Stimulated activated CD8-positive, alpha-beta memory T cell treated with anti-CD3 and anti-CD28 coated beads, Interleukin-4, amount 100 ng/mL, for 24 hours (primary cell): ENCODE results near the gene DLX5.

Experiments used
- DNase-seq: peaks from one replicate; pipeline ENCODE4 v3.0.0-alpha.2; 2020; ENCODE audit warnings: low read depth

DLX5 gene

DNA sequence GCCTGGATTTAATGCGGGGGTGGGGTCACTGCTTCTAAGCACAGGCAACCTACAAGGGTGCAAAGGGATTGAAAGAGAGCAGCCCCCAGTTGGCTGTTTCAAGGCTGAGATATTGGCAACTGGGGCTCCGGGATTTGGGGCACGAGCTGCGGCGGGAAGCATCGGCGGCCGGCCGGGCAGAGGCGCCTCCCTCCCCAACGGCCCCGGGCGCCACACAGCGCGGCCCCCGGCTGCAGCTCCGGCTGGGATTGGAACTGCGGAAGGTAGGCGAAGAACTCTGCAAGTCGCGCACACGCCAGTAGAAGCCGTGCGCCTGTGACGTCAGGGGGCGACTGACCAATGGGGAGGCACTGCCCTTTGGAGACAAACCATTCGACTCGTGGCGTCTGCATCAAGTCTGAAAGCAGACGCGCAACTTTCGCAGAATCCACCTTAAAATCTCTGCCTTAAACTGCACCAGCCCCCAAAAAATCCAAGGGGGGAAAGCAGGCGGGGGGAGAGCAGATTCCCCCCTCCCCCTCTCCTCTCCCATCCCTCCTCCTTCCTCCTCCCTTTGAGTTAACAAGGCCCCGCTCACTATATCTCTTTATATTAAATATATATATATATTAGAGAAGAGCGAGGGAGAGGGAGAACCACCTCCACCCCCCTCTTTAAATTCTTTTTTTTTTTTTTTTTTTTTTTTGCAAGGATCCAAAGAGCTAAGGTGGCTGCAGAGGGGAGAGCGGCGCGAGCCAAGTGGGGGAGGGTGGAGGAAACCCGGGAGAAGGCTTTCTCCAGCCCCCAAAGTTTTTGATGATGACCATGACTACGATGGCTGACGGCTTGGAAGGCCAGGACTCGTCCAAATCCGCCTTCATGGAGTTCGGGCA, 19.2 kb downstream of the DLX5 start, which contains the start of gene DLX6:
Gene DLX6 (plus strand): TSS at position 371 of the 872 bp plus-strand sequence. CDS start 425 bp downstream, at position 796.
- no peak for DNase-seq

DNA sequence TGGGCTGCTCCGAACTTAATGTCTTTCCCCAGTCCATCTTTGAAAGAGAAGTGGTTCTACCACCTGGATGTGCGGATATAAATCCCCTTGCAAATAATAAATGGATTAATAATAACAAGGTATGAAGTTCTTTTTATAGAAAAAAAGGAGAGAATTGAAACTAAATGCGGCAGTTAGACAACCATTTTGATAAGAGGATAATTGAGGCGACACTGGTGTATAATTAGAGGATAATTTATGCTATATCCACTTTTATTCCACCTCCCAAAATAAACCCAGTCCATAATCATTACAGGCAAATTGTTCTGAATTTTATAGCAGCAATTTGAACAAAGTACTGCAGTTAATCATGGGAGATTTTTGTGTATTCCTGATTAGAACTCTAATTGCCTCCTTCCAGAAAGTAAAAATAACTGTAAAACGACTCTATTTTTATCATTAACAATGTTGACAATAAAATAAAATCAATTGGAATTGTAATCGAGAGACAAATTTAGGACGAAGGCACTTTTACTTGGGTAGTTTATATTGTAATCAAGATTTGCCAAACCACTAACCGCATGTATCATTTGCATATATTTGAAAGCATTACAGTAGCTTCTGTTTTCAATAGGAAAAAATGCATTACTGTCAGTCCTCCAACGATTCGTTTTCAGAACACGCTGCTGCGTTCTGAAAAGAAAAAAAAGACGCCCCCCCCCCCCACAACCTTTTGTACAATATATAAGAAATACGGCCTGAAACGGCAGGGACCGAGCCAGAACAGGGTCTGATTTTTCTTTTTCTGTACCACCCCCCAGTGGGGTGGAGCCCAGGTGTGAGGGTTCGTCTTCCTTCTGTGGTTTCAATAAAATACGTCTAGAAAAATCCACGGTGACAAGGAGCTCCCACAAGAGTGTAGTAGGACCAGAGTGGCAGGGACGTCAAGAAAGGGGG, 20.1 kb downstream of the DLX5 start:
- DNase-seq, result no peak

- DNase-seq, result no peak
Measured at GRCh38 chr7:97003262-97004246, 21.1 kb downstream of the DLX5 start.

DNA sequence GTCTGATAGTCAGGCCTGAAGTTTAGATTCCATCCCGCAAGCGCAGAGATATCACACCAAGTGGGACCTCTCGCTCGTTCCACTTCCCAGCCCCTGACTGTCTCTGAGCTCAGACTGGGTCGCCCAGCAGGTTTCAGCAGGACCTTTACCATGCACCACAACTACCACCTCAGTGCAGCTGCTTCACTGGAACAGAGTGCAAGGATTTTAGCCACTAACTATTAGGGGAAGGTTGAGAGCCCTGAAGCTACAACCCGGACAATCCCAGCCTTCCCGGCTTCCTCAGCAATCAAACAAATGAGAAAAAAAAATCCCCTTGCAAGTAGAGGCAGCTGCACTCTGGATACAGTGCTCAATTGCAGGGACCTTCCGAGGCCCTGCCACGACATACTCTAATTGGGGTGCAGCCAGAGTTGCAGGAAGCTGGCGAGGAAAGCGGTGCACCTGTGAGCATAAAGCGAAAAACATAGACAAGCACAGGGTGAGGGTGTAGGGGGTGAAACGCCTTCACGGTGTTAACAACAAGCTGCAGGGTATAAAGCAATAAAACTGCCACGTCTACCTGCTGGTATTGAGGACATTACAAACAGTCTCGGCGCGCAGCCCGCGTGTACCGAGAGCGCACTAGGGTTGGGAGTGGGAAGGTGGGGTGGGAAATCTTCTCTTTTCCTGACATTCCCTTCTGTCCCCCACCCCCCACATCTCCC, 21.9 kb downstream of the DLX5 start:
- DNase-seq, result no peak

- DNase-seq, result no peak
Measured at GRCh38 chr7:97001656-97002554, 22.7 kb downstream of the DLX5 start.

- no peak for DNase-seq
Measured at GRCh38 chr7:97001221-97001620, 23.4 kb downstream of the DLX5 start.

DNA sequence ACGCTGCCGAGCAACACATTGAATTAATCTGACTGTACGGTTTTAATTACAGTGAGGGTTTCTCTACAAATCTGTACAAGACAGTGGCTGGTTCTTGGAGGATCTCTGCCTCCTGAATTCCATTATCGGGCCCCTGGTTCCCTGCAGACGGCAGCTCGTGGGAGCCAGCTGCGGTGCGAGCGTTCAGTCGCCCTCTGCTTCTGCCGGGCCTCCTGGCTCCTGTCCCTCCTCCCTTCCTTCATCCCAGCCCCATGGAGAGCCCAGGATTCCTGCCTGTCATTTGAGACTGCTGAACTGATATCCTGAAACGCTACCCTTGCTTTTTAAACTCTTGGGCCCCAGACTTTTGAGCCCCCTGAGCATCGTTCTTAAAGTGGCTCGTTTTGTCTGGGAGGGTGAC, 25.9 kb downstream of the DLX5 start:
- DNase-seq, result no peak

DNA sequence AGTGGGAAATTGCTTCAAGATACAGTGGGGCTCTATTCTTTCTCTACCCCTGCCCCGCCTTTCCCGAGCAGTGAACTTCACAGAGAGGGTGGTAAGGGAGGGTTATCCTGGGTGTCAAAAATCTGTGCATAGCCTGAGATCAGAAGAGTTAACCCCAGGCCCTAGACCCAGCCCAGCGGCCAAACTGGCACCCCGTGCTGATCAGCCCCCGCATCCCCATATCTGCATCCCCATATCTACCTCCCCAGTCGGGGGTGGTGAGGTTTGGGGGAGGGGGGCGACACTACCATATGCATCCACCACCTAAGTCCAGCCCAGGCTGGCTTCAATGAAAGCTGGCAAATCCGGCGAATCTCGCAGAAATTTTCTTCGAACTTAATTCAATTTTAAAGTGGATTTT, 26.3 kb downstream of the DLX5 start:
- no peak for DNase-seq

DNA sequence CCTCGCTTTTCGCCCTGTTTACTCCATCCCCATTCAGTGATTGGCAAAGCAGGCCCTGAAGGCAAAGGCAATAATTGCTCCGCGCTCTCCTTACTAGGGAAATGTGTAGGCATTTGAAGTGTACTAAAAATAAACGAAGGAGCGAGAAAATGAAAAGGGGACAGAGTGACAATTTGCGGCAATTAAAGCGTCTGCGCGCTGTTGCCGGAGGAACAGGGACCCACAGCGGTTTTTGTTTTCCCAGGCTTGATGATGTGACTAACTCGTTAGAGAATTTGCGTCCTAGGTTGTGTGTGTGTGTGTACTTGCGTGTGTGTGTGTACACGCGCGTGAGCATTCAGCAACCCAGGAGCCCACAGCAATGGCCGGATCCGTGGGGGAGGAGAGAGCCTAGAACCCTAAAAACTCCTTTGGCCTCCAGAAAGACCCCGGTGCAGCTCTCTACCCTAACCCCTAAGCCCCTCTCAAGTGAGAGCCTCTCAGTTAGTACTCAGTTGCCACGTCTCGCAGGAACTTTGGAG, 27.1 kb downstream of the DLX5 start:
- no peak for DNase-seq

GRCh38 chr7:96996958-96997511, 27.6 kb downstream of the DLX5 start:
- no peak for DNase-seq

DNA sequence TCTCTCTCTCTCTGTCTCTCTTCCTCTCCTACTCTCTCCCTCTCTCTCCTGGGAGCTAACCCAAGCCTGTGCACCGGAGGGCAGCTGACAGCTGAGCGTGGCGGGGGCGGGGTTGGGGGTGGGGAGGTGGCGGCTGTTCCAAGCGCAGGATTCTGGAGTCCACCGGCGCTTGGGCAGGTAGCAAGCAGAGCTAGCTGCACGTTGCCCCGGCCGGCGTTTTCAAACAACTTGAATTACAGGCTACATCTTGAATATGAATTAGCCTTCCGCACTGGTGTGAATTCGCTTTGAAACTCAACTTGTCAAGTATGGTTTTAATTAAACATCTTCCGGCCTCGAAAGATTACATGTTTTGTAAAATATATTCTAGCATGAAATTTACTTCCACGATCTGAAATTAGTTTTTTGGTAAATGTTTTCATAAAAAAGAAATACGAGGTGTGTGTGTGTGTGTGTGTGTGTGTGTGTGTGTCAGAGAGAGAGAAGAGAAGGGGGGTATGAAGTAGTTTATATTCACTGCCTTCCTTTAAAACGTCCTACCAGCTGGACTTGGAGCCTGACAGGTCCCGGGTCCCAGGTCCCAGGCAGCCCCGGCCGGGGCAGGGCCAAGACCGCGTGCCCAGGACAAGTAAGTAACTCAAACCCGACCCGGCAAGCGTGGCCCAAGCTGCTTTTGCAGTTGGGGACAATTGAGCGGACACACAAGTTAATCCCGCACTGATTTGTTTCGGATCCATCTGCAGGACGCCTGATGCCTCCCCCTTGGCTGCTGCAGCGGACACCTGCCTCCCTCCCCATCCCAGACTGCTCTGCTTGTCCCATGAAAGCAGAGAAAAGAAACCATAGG, 28.3 kb downstream of the DLX5 start:
- DNase-seq, result no peak

- no peak for DNase-seq
Measured at GRCh38 chr7:96995406-96996110, 29.1 kb downstream of the DLX5 start.

DNA sequence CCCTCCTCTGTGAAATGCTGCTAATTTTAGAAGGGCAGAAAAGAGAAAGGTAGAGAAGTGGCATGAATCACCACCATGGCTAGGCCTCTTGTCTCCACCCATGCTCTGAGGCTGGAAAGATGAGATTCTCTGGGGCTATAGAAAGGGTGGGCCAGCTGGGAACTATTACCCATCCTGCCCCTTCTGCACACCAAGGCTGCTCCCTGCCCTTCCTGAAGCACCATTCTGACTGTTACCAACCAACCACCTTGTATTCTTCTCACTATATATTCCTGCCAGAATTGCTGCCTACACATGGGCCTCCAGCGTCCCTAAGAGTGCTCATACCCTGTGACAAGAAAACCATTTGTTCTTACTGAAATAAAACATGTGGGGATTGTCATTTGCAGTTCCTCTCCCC, 30.7 kb downstream of the DLX5 start:
- DNase-seq, result no peak

GRCh38 chr7:96993094-96993865, 31.4 kb downstream of the DLX5 start:
- no peak for DNase-seq

DNA sequence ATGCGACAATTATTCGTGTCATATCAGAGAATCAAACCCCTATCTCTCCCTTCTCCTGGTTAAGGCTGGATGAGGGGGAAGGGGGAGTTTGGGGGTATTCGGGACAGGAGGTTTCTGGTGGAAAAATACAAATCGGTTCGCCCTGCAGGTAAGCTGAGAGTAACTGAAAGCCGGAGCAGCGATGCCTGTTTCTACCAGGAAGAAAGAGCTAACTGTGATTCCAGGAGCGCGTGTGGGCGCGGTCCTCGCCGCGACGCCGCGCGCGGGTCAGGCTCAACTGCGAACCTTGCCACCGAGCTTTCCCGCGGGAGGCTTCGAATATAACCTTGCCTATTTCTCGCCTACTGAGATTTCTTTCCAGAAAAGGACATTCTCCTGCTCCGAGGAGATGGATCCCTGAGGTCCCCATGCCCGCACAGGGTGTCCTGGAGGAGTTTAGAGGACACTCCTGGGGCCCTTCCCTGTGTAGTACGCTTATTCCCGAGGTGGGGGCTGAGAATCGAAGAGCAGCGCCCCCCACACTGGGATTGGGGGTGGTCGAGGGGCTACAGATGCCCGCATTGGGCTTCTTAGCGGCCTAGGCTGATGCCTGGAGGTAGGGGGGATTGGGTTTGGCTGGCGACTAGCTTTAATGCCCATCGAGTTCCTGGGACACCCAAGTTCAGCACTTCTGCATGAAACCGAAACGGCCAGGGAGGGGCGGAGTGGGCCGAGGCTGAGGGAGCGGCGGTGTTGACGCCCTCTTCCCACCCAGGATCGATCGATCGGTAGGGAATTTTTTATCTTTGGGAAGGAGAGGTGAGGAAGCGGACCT, 32.2 kb downstream of the DLX5 start:
- DNase-seq, result no peak

DNA sequence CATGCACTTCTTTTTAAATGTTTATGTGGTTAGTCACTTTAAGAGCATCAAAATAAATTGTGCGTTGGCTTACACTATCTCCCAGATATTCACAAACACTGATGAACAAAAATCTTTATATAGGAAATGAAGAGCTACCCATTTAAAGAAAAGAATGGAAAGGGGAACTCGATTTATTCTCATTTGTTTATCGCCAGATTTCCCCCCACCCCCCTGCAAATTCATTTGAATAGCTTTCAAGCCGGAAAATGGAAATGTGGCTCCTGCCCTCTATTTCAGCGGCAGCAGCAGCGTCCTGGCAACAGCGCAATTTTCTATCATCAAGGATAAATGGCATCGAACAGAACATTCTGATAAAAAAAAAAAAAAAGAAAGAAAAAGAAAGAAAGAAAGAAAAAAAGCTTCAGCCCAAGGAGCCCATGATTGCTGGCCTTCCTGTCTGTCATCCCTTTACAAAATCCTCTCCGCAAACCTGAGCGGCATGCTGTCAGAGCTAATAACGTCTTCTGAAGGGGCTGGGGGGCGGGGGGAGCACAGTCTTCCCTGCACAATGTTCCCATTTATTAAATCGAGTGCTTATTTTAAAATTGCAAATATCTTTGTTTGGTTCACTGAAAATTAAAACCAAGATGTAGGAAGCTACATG, 33.0 kb downstream of the DLX5 start:
- no peak for DNase-seq
